HG03469 (cell line): ENCODE measurements around the gene CX3CL1.
"Not testable (repeated sequence)": the region's sequence is repeated elsewhere in the genome, so short reads cannot be mapped to it uniquely, and the experiment has no call there.

ENCODE experiments used
- ATAC-seq: cut with Tn5 transposase; IDR thresholded peaks from one replicate; pipeline ENCODE4 v1.9.1; 2021; ENCODE audit warnings: mild to moderate bottlenecking, moderate library complexity, moderate number of reproducible peaks; ENCODE audit not compliant: unreplicated experiment

Gene CX3CL1

GRCh38 chr16:57381791-57382534 lies 9.7 kb downstream of the CX3CL1 start:
- no peak for ATAC-seq

DNA sequence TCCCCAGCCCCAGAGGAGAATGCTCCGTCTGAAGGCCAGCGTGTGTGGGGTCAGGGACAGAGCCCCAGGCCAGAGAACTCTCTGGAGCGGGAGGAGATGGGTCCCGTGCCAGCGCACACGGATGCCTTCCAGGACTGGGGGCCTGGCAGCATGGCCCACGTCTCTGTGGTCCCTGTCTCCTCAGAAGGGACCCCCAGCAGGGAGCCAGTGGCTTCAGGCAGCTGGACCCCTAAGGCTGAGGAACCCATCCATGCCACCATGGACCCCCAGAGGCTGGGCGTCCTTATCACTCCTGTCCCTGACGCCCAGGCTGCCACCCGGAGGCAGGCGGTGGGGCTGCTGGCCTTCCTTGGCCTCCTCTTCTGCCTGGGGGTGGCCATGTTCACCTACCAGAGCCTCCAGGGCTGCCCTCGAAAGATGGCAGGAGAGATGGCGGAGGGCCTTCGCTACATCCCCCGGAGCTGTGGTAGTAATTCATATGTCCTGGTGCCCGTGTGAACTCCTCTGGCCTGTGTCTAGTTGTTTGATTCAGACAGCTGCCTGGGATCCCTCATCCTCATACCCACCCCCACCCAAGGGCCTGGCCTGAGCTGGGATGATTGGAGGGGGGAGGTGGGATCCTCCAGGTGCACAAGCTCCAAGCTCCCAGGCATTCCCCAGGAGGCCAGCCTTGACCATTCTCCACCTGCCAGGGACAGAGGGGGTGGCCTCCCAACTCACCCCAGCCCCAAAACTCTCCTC lies 10.4 kb downstream of the CX3CL1 start:
- no peak for ATAC-seq

DNA sequence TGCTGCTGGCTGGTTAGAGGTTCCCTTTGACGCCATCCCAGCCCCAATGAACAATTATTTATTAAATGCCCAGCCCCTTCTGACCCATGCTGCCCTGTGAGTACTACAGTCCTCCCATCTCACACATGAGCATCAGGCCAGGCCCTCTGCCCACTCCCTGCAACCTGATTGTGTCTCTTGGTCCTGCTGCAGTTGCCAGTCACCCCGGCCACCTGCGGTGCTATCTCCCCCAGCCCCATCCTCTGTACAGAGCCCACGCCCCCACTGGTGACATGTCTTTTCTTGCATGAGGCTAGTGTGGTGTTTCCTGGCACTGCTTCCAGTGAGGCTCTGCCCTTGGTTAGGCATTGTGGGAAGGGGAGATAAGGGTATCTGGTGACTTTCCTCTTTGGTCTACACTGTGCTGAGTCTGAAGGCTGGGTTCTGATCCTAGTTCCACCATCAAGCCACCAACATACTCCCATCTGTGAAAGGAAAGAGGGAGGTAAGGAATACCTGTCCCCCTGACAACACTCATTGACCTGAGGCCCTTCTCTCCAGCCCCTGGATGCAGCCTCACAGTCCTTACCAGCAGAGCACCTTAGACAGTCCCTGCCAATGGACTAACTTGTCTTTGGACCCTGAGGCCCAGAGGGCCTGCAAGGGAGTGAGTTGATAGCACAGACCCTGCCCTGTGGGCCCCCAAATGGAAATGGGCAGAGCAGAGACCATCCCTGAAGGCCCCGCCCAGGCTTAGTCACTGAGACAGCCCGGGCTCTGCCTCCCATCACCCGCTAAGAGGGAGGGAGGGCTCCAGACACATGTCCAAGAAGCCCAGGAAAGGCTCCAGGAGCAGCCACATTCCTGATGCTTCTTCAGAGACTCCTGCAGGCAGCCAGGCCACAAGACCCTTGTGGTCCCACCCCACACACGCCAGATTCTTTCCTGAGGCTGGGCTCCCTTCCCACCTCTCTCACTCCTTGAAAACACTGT lies 11.3 kb downstream of the CX3CL1 start:
- ATAC-seq: no peak

DNA sequence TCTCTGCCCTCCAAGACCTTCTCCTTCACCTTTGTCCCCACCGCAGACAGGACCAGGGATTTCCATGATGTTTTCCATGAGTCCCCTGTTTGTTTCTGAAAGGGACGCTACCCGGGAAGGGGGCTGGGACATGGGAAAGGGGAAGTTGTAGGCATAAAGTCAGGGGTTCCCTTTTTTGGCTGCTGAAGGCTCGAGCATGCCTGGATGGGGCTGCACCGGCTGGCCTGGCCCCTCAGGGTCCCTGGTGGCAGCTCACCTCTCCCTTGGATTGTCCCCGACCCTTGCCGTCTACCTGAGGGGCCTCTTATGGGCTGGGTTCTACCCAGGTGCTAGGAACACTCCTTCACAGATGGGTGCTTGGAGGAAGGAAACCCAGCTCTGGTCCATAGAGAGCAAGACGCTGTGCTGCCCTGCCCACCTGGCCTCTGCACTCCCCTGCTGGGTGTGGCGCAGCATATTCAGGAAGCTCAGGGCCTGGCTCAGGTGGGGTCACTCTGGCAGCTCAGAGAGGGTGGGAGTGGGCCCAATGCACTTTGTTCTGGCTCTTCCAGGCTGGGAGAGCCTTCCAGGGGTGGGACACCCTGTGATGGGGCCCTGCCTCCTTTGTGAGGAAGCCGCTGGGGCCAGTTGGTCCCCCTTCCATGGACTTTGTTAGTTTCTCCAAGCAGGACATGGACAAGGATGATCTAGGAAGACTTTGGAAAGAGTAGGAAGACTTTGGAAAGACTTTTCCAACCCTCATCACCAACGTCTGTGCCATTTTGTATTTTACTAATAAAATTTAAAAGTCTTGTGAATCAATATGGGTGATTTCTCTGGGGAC lies 12.2 kb downstream of the CX3CL1 start:
- ATAC-seq: no peak

- ATAC-seq: no peak
Observed at GRCh38 chr16:57385083-57385482, 12.8 kb downstream of the CX3CL1 start.

GRCh38 chr16:57386381-57386951 lies 14.2 kb downstream of the CX3CL1 start:
- ATAC-seq: no peak

GRCh38 chr16:57387598-57388354 lies 15.5 kb downstream of the CX3CL1 start:
- ATAC-seq: no peak

DNA sequence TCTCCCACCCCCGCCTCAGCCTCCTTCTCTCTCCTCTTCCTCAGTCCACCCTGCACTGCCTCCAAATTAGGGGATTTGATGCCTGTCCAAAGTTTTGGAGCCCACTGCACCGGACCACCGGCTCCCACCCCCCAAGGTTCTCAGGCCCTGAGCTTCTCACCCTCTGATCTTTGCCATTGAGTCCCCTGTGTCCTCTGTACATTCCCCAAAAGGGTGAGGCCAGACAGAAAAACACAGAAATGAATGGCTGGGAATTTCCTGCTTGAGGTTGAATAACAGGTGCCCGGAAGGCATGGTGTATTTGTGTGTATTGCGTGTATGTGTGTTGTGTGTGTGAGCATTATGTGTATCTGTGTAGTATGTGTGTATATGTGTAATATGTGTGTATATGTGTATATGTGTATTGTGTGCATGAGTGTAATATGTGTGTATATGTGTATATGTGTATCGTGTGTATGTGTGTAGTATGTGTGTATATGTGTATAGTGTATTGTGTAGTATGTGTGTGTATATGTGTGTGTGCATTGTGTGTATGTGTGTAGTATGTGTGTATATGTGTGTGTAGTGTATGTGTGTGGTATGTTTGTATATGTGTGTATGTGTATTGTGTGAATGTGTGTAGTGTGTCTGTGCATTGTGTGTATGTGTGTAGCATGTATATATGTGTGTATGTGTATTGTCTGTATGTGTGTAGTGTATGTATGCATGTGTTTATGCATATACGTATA lies 16.2 kb downstream of the CX3CL1 start:
- ATAC-seq: no peak

GRCh38 chr16:57389087-57389468 lies 16.8 kb downstream of the CX3CL1 start:
- ATAC-seq: no peak

GRCh38 chr16:57390636-57391295 lies 18.5 kb downstream of the CX3CL1 start:
- ATAC-seq: no peak

GRCh38 chr16:57391300-57391699 lies 19.0 kb downstream of the CX3CL1 start:
- ATAC-seq: no peak

DNA sequence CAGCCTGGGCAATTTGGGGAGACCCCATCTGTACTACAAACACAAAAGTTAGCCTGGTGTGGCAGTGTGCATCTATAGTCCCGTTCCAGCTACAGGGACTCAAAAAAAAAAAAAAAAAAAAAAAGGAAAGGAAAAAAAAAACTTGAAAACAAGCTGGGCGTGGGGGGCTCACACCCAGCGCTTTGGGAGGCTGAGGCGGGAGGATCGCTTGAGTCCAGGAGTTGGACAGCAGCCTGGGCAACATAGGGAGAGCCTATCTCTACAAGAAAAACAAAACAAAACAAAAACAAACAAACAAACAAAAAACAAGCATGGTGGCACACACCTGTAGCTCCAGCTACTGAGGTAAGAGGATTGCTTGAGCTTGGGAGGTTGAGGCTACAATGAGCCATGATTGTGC lies 19.4 kb downstream of the CX3CL1 start:
- no peak for ATAC-seq

- ATAC-seq: no peak
Observed at GRCh38 chr16:57392694-57393093, 20.4 kb downstream of the CX3CL1 start.

DNA sequence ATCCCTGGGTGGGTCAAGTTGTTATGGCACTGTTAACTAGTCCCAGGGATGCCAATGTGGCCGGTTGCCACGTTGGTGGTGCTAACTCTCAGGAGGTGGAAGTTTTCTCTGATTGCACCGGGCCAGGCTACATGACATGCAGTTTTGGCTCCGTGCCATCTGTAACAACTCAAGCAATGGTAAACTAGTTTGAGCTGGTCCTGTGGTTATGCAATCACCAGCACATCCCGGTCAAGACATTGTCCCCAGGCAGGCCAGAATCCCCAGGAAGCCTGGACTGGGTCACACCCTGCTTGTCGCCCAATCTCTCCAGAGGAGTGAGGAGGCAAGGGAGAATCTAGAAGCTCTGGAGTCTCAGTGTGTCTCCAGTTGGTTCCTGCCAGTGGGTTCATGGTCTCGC lies 22.2 kb downstream of the CX3CL1 start:
- ATAC-seq: no peak

GRCh38 chr16:57395026-57395425 lies 22.7 kb downstream of the CX3CL1 start:
- no peak for ATAC-seq

GRCh38 chr16:57396786-57397185 lies 24.5 kb downstream of the CX3CL1 start:
- ATAC-seq: no peak

DNA sequence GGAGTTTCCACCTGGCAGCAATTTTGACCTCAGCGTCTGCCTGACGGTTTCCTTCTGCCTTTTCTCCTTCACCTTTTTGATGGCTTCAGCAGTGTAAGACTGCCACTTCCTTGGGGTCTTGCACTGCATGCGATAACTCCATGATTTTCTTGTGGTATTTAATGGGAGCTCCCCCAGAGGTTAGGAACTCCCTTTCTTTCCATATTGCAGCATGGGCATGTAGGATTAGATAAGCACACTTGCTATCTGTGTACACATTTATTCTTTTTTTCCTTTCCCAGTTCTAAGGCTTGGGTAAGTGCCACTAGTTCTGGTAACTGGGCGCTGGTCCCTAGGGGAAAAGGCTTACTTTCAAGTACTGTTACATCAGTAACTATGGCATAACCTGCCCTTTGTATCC lies 25.2 kb downstream of the CX3CL1 start:
- not testable (repeated sequence) for ATAC-seq

DNA sequence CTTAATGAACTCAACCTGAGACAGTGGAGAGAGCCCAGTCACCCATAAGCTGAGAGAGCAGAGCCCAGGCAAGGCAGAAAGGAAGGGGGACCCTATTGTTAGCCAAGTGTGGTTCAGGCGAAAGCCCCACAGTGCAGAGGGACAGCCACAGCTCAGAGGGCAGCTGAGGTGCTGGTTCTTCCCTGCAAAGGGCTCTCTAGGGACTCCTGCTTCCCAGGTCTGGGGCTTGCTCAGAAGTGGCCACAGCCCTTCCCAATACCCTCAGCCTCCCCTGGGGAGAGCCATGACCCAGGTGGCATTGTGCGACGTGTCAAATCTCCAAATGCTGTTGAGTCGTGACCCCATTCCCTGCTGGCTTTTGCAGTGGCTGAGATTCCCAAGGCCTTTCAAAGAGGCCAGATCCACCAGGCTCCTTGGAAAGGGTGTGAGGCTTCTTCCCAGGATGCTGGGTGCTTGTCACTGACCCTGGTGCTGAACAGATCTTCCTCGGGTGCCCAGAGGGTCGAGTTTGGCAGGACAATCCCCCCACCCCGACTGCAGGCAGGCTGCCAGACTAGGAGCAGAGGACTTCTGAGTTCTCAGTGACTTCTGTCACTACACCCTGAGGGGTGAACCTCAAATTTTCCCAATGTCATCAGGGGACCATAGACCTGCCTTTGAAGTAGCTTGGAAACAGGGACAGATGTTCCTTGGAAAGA lies 29.8 kb downstream of the CX3CL1 start:
- no peak for ATAC-seq
